ENCODE measurements around the gene DMWD. TPM values are rescaled to one million over a fixed set of nuclear protein-coding genes. Genes with fewer than 3 reads are reported as not detected.

DMWD gene
- polyA plus RNA-seq, 1 of the 3 experiments (the other 2 are of a cell fraction): 40.6 TPM

- H3F3A ChIP-seq (replicated peaks; ENCODE audit: insufficient read depth): peaks cover under 1% of the 10 kb centered on the region
- TF ChIP-seq FOXJ3 (CRISPR knock-in tag; IDR thresholded peaks at IDR 0.05) (no peak), USF2 (IDR thresholded peaks at IDR 0.05; ENCODE audit: borderline replicate concordance, low read depth, low read length) (no peak), POLR2AphosphoS5 (IDR thresholded peaks at IDR 0.05; ENCODE audit: low read depth, low read length) (no peak), FOSL2 (IDR thresholded peaks at IDR 0.05; ENCODE audit: borderline replicate concordance, low read depth) (no peak), RFX5 (IDR thresholded peaks at IDR 0.05; ENCODE audit: low read length) (no peak), TAF1 (IDR thresholded peaks at IDR 0.05; ENCODE audit: borderline replicate concordance, low read depth, low read length) (no peak), MAX (IDR thresholded peaks at IDR 0.05; ENCODE audit: low read depth) (no peak), MEF2A (IDR thresholded peaks at IDR 0.05; ENCODE audit: borderline replicate concordance, low read depth) (no peak), SIN3A (IDR thresholded peaks at IDR 0.05; ENCODE audit: borderline replicate concordance, low read depth, low read length) (no peak), JUND (IDR thresholded peaks at IDR 0.05) (no peak), RCOR1 (IDR thresholded peaks at IDR 0.05; ENCODE audit: low read length) (no peak), SMC3 (IDR thresholded peaks at IDR 0.05; ENCODE audit: low read depth, low read length) (no peak), MXI1 (IDR thresholded peaks at IDR 0.05; ENCODE audit: low read depth, low read length) (no peak), RAD21 (IDR thresholded peaks at IDR 0.05; ENCODE audit: low read length) (no peak), EP300 (IDR thresholded peaks at IDR 0.05; ENCODE audit: borderline replicate concordance in 1 of 2, low read depth in 1 of 2, low read length in 1 of 2) (no peak), PBX3 (IDR thresholded peaks at IDR 0.05) (no peak), NRF1 (IDR thresholded peaks at IDR 0.05; ENCODE audit: low read depth, low read length) (no peak), ZBTB33 (IDR thresholded peaks at IDR 0.05; ENCODE audit: borderline replicate concordance, low read depth) (no peak), EZH2phosphoT487 (IDR thresholded peaks at IDR 0.05; ENCODE audit: borderline replicate concordance, low read depth) (no peak)
- peaks cover 76% of the 10 kb centered on the region for H3K79me2 ChIP-seq (ENCODE audit: insufficient read depth)
- no peaks in the 10 kb centered on the region for H3K27me3 ChIP-seq (ENCODE audit: insufficient read depth)
- H3K4me1 ChIP-seq (ENCODE audit: control insufficient read depth in 1 of 2, insufficient read depth in 2 of 2, low read depth in 1 of 2, low read length in 1 of 2): peaks cover under 1 to 18% of the 10 kb centered on the region in 2 experiments; a peak in 1 of 4 replicates
- WGBS (ENCODE audit: low lambda C conversion rate): 97% methylated on average over 14 of the region's 15 CpGs
- H4K20me1 ChIP-seq (ENCODE audit: insufficient read depth): no peaks in the 10 kb centered on the region
- H2AFZ ChIP-seq (ENCODE audit: low read depth): no peak overlapping the region
- peaks cover 27 to 41% of the 10 kb centered on the region in 2 experiments for H3K36me3 ChIP-seq (replicated peaks in 1 of 2; ENCODE audit: control insufficient read depth in 1 of 2, insufficient read depth in 2 of 2, low read length in 1 of 2)
- no peak for DNase-seq
- H3K4me3 ChIP-seq (ENCODE audit: low read depth in 2 of 2, low read length in 1 of 2): no peak overlapping the region
- ChIA-PET POLR2A (no interaction called here), CTCF (interaction anchor here (1.1 to 2.9 kb wide), 3 partner anchors 10 to 28 kb away, joined by 4 to 12 read pairs (median 11); partner anchors contain the start of gene SIX5)
- H3K4me2 ChIP-seq: no peak overlapping the region
- H3K27ac ChIP-seq (ENCODE audit: low read depth in 2 of 2, low read length in 1 of 2): no peak overlapping the region
- H3K9ac ChIP-seq: no peak overlapping the region
- H3K9me2 ChIP-seq: no peaks in the 10 kb centered on the region
- H3K9me3 ChIP-seq: no peaks in the 10 kb centered on the region
Measured at GRCh38 chr19:45789035-45789786, 3.4 kb downstream of the DMWD start.

Data from SK-N-SH (cell line).